Occipital lobe (tissue), 2 donors: ENCODE measurements around the gene HOXD11. TPM values are rescaled to one million over a fixed set of nuclear protein-coding genes. Genes with fewer than 3 reads are reported as not detected.

Experiments
- small RNA-seq: library from RNA; depleted of rRNA; stranded (forward); fragments of <200 nt; gene quantifications from one replicate; pipeline ENCODE3, GENCODE V24; 2014
- total RNA-seq: library from RNA; depleted of rRNA; stranded (reverse); fragments of >200 nt; gene quantifications from one replicate; pipeline ENCODE4 v1.2.3, GENCODE V29; 2014

The HOXD11 gene
- total RNA-seq, 1 donor from 2014 or later: not detected

Small RNAs within 50 kb of the gene (small RNA-seq; reads per million reads assigned to genes)
- 178 reads per million, percentile 97 among the genes with 10 or more reads in this experiment for gene MIR10B

Other genes with a start within 250 kb of the HOXD11 start
- 67.1 TPM for gene LNPK, start 105.0 kb upstream of the HOXD11 start, total RNA-seq
- gene EVX2, start 23.3 kb upstream of the HOXD11 start, total RNA-seq: not detected
- gene HOXD13, start 14.6 kb upstream of the HOXD11 start, total RNA-seq: not detected
- not detected for gene HOXD12, start 7.5 kb upstream of the HOXD11 start, total RNA-seq
- gene HOXD10, start 9.5 kb downstream of the HOXD11 start, total RNA-seq: not detected
- not detected for gene HOXD9, start 15.4 kb downstream of the HOXD11 start, total RNA-seq
- gene HOXD8, start 22.4 kb downstream of the HOXD11 start, total RNA-seq: not detected
- gene HOXD4, start 44.3 kb downstream of the HOXD11 start, total RNA-seq: not detected
- gene HOXD3, start 50.0 kb downstream of the HOXD11 start, total RNA-seq: not detected
- not detected for gene HOXD1, start 81.4 kb downstream of the HOXD11 start, total RNA-seq
- gene MTX2, start 162.2 kb downstream of the HOXD11 start, total RNA-seq: 50.5 TPM